Mucosa of rectum (tissue), 2 donors: Measurements from ENCODE around the gene GGT6.

ENCODE experiments used
- H3K27ac ChIP-seq, 2 donors: one replicate each; pipeline ENCODE4 v1.7.0; 2013; ENCODE audit warnings: inconsistent platforms in 2 of 2, low read depth in 2 of 2, low read length in 2 of 2
- H3K27me3 ChIP-seq, 2 donors: one replicate each; pipeline ENCODE4 v1.7.0; 2013; ENCODE audit warnings: low read length in 2 of 2; ENCODE audit not compliant: control insufficient read depth in 2 of 2, insufficient read depth in 2 of 2
- H3K36me3 ChIP-seq, 2 donors: one replicate each; pipeline ENCODE4 v1.7.0; 2013; ENCODE audit warnings: low read length in 2 of 2; ENCODE audit not compliant: control insufficient read depth in 2 of 2, insufficient read depth in 2 of 2
- H3K4me1 ChIP-seq, 2 donors: one replicate each; pipeline ENCODE4 v1.7.0; 2013; ENCODE audit warnings: low read length in 2 of 2, mild to moderate bottlenecking in 1 of 2; ENCODE audit not compliant: control insufficient read depth in 2 of 2, insufficient read depth in 2 of 2
- H3K4me3 ChIP-seq, 2 donors: one replicate each; pipeline ENCODE4 v1.7.0; 2013; ENCODE audit warnings: low read length in 2 of 2
- H3K9ac ChIP-seq, 2 donors: one replicate each; pipeline ENCODE4 v1.7.0; 2013; ENCODE audit warnings: low read length in 2 of 2, low read depth in 1 of 2, mild to moderate bottlenecking in 1 of 2
- H3K9me3 ChIP-seq, 2 donors: one replicate each; pipeline ENCODE4 v1.7.0; 2013; ENCODE audit warnings: low read length in 2 of 2; ENCODE audit not compliant: control insufficient read depth in 2 of 2
- donor health status: healthy.
- donor health status: Normal muscosa, but diverticular disease.

Gene GGT6

DNA sequence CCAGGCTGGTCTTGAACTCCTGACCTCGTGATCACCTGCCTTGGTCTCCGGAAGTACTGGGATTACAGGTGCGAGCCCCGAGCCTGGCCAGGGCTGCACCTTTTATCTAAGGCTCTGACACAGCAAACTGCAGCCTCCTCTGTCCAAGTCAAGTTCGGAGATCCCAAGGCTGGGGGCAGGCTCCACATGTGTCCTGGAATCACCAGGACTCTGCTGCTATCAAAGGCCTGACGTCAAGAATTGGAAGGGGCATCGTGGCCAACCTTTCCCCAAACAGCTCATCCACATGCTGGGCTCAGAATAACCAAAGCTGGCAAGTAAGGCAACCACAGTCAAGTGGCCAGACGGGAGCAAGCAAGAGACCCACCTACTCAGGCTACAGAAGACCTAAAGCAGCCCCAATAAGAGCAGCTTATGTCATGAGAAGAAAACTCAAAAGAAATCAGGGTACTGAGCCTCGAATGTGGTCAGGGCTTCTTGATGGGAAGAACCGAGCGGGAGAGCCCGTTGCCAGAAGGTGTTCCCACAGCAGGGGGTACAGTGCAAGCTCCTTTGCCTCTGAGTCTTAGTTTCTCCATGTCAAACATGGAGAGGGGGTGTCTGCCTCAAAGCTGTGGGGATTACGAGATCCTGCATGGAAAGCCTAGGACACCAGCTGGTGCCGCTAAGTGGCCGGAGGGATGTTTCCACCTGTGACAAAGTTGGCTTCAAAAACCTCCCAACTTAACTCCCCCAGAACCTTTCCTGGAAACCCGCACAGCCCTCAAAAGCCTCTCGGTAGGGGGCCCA lies 13.1 kb downstream of the GGT6 start:
- H3K27me3 ChIP-seq = no peaks in the 10 kb centered on the region
- no peak overlapping the region for H3K4me3 ChIP-seq
- no peak overlapping the region for H3K27ac ChIP-seq
- peaks cover 57 to 76% of the 10 kb centered on the region in 2 donors for H3K36me3 ChIP-seq
- H3K4me1 ChIP-seq = no peaks in the 10 kb centered on the region
- H3K9ac ChIP-seq = no peak overlapping the region
- H3K9me3 ChIP-seq = no peaks in the 10 kb centered on the region

DNA sequence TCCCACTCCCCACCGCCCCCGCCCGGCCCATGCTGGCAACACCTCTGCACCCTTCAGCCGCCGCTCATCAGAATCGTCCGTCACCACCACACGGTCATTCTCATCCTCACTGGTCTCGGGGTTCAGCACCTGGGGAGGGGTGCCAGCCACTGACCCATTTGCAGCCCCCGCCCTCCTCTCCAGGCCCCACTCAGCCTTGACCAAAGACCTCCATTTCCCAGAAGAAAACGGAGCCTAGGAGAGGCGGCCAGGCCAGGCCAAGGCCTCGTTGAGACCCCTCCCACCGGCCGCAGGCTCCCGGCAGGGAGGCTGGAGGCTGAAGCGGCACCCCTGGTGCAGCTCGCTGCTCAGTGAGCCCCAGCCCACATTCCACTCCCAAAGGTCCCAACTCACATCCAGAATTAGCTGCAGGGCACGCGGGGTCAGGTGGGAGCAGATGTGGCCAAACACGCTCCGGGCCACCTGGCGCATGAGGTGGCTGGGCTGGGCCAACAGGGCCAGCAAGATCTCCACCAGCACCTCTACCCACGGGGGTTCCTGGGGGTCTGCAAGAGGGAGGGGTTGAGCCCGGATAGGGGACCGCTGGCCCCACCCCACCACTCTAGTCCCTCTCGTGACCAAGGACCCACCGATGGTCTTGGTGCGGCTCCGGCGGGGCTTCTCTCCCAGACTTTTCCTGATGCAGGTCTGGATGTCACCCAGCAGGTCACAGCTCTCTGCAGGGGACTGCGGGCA lies 15.0 kb downstream of the GGT6 start:
- peaks cover 53 to 77% of the 10 kb centered on the region in 2 donors for H3K36me3 ChIP-seq
- H3K27ac ChIP-seq = no peak overlapping the region

DNA sequence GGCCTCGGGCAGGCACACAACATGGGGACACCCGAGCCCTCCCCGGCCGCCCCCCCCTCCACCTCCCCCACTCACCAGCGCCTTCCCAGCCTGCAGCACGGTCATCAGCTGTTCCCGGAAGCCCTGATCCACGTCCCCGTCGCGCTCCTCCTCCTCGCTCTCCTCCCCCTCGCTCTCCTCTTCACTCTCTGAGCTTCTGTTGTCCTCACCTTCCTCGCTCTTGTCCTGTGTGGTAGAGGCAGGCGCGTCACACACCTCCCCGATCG lies 15.5 kb downstream of the GGT6 start:
- peaks cover 0 to 4% of the 10 kb centered on the region in 2 donors for H3K4me1 ChIP-seq
- no peak overlapping the region for H3K9ac ChIP-seq
- H3K27ac ChIP-seq = no peak overlapping the region
- no peak overlapping the region for H3K4me3 ChIP-seq
- H3K36me3 ChIP-seq = peaks cover 53 to 76% of the 10 kb centered on the region in 2 donors
- no peaks in the 10 kb centered on the region for H3K27me3 ChIP-seq
- H3K9me3 ChIP-seq = no peaks in the 10 kb centered on the region

More for the DNA sequence above, 15.0 kb downstream of the GGT6 start:
- Histone ChIP-seq H3K9ac (no peak overlapping the region), H3K27me3 (no peaks in the 10 kb centered on the region), H3K4me3 (no peak overlapping the region), H3K4me1 (peaks cover 0 to 3% of the 10 kb centered on the region in 2 donors), H3K9me3 (no peaks in the 10 kb centered on the region)

DNA sequence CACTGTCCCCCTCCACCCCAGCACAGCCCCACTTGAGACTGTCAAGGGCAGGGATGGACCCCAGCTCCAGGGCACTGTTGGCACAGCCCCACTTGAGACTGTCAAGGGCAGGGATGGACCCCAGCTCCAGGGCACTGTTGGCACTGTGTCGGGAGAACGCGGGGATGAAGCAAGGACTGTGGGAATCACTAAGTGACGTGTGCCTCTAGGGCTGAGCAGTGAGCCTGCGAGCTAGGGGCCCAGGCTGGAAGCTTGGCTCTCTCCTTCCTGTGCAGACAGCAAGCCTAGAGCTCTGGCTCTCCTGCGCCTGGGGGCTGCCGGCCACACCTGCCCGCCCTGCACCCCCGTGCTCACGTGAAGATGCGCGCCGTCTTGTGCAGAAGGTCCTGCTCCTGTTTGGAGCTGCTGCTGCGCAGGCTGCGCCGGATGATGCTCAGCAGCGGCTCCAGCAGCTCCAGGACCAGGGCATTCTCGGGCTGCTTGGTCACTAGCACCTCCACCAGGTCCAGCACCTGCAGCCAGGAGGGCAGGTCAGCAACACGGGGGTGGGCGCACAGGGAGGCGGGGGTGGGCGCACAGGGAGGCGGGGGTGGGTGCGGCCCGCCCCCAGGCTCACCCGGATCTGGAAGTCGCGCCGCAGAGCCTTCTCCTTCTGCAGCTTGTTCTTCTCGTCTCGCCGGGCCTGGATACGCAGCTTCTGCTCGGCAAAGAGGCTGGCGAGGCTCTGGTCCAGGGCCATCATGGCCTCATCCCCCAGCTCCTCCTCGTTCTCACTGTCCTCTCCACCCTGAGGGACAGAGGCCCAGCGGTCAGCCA lies 16.0 kb downstream of the GGT6 start:
- Histone ChIP-seq H3K36me3 (peaks cover 51 to 77% of the 10 kb centered on the region in 2 donors), H3K27ac (no peak overlapping the region), H3K27me3 (no peaks in the 10 kb centered on the region), H3K4me1 (peaks cover 0 to 4% of the 10 kb centered on the region in 2 donors), H3K9me3 (no peaks in the 10 kb centered on the region), H3K4me3 (no peak overlapping the region), H3K9ac (no peak overlapping the region)

GRCh38 chr17:4543557-4544026 lies 16.8 kb downstream of the GGT6 start:
- Histone ChIP-seq H3K36me3 (peaks cover 44 to 69% of the 10 kb centered on the region in 2 donors), H3K4me3 (no peak overlapping the region), H3K9me3 (no peaks in the 10 kb centered on the region), H3K27me3 (no peaks in the 10 kb centered on the region), H3K4me1 (peaks cover 0 to 4% of the 10 kb centered on the region in 2 donors), H3K27ac (no peak overlapping the region), H3K9ac (no peak overlapping the region)

DNA sequence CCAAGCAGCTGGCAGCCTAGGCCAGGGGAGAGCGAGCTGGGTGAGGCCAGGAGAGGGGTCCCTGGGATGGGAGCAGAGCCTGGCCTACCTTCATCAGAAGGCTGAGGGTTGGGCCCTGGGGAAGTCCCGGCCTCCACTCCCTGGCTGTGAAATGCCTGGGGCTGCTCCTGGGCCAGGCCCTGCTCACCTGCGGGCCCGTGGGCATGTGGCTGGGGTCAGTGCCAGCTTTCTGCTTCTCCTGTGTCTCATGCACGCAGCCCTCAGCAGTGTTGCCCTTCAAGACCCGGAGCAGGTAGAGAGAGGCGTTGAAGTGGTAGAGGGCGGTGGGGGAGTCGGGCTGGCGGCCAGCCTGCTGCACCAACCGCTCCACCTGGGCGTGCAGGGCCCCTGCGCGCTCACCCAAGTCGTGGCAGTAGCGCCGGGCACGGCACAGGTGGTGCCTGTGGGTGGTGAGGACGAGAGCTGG lies 17.6 kb downstream of the GGT6 start:
- Histone ChIP-seq H3K27me3 (no peaks in the 10 kb centered on the region), H3K9me3 (no peaks in the 10 kb centered on the region), H3K4me3 (no peak overlapping the region), H3K9ac (no peak overlapping the region), H3K4me1 (peaks cover 0 to 4% of the 10 kb centered on the region in 2 donors), H3K36me3 (peaks cover 36 to 61% of the 10 kb centered on the region in 2 donors), H3K27ac (no peak overlapping the region)

- no peaks in the 10 kb centered on the region for H3K9me3 ChIP-seq
- H3K27ac ChIP-seq = no peak overlapping the region
- H3K36me3 ChIP-seq = peaks cover 30 to 59% of the 10 kb centered on the region in 2 donors
- no peaks in the 10 kb centered on the region for H3K27me3 ChIP-seq
- no peak overlapping the region for H3K9ac ChIP-seq
- H3K4me1 ChIP-seq = peaks cover 0 to 4% of the 10 kb centered on the region in 2 donors
- H3K4me3 ChIP-seq = no peak overlapping the region
Measured at GRCh38 chr17:4542003-4542725, 18.2 kb downstream of the GGT6 start.

DNA sequence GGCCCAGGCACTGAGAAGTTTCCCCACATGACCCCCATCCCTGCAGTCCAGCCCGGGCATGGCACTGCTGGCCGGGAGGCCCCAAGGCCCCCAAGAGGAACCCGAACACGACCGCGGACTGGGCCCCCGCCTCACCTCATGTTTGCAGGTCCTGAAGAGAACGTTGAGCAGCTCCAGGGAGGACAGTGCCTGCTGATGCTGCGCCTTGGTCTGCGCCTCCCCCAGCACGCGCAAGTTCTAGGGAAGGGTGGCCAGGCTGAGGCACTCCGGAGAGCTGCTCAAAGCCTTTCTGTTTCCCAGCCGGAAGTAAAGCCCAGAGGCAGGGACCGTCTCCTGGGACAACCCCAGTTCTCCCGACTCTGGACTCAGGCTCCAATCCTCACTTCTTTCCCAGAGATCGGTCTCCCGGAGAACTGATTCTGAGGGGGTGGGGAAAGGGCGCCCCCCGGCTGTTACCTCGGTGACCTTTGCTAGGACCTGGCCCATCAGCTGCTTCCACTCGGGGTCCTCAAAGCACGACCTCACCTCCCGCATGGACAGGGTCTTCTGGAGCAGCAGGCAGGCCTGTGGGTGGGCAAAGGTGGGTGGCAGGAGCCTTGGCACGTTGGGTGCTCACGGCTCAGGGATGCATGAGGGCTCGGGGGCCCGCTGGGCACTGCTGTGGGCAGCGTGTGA lies 18.9 kb downstream of the GGT6 start:
- H3K27me3 ChIP-seq = no peaks in the 10 kb centered on the region
- peak overlapping the region in 1 of 2 donors; percentile 9 for H3K27ac ChIP-seq
- H3K9ac ChIP-seq = no peak overlapping the region
- H3K9me3 ChIP-seq = no peaks in the 10 kb centered on the region
- peaks cover under 1 to 7% of the 10 kb centered on the region in 2 donors for H3K4me1 ChIP-seq
- H3K36me3 ChIP-seq = peaks cover 30 to 52% of the 10 kb centered on the region in 2 donors
- no peak overlapping the region for H3K4me3 ChIP-seq

GRCh38 chr17:4540687-4541327 lies 19.6 kb downstream of the GGT6 start:
- H3K9ac ChIP-seq = no peak overlapping the region
- peaks cover 4 to 12% of the 10 kb centered on the region in 2 donors for H3K4me1 ChIP-seq
- H3K4me3 ChIP-seq = no peak overlapping the region
- H3K9me3 ChIP-seq = no peaks in the 10 kb centered on the region
- no peaks in the 10 kb centered on the region for H3K27me3 ChIP-seq
- H3K27ac ChIP-seq = peak overlapping the region in 1 of 2 donors; percentile 9
- peaks cover 29 to 50% of the 10 kb centered on the region in 2 donors for H3K36me3 ChIP-seq
